K562 (cell line): ENCODE data around the gene PLAC1. TPM values are rescaled to one million over a fixed set of nuclear protein-coding genes. Genes with fewer than 3 reads are reported as not detected.
A peak's percentile ranks its signal among the peaks of the same experiment; 100 is the strongest.

Experiments
- ATAC-seq: fragments of 200-7000 bp; cut with Tn5 transposase; 3 replicates; pipeline ENCODE4 v1.9.1; 2020; ENCODE audit warnings: moderate library complexity
- Bru-seq: library from RNA; stranded (reverse); fragments of 400-500 nt; gene quantifications from one replicate; lab custom pipeline; 2021; lab: Mats Ljungman, UMichigan
- BruChase-seq, 2 experiments: library from RNA; stranded (reverse); fragments of 400-500 nt; gene quantifications; one replicate each; lab custom pipeline; 2021; lab: Mats Ljungman, UMichigan
- BruUV-seq: library from RNA; stranded (reverse); fragments of 400-500 nt; replicated peaks from 2 replicates; lab custom pipeline; 2021; lab: Mats Ljungman, UMichigan
- CTCF ChIA-PET: fragments of 300-600 bp; formaldehyde crosslinking; extraction: SDS; loops from one replicate; lab custom pipeline; 2021; ENCODE audit warnings: low intra/inter-chr PET ratio; lab: Yijun Ruan, JAX
- POLR2A ChIA-PET: fragments of 300-600, 350-650 bp; sonication (Branson Sonifier 250); formaldehyde crosslinking; extraction: SDS; loops from one replicate; lab custom pipeline; 2021; ENCODE audit warnings: antibody characterized with exemption, inconsistent platforms; lab: Yijun Ruan, JAX
- DNase-seq, 4 experiments: peaks; one replicate each; pipeline versions ENCODE4 v3.0.0 to v3.0.0-alpha.2; 2011 to 2018; ENCODE audit warnings: low spot score in 3 of 4, mixed read lengths in 3 of 4; ENCODE audit errors: extremely low read depth in 1 of 4
- FAIRE-seq: peaks from 2 replicates; lab custom pipeline; 2011; peaks lifted over from hg19 to GRCh38; lab: Jason Lieb, UNC
- H2AFZ ChIP-seq: 2 replicates; pipeline ENCODE4 v1.6.0; 2011; ENCODE audit warnings: low read depth, low read length, control low read depth, inconsistent platforms
- H3K27ac ChIP-seq: fragments of 200-600 bp; 3 replicates; pipeline ENCODE4 v1.8.0; 2011; ENCODE audit warnings: low read depth, mild to moderate bottlenecking, control low read depth, inconsistent platforms, low read length, moderate library complexity, mixed read lengths; ENCODE audit errors: extremely low read depth
- H3K27me3 ChIP-seq, 2 experiments: fragments of 300-600 bp in 1 of 2; 2 replicates in 1 of 2; 3 replicates in 1 of 2; pipeline versions ENCODE4 v1.6.0 to v1.8.0; 2011; ENCODE audit warnings: inconsistent platforms in 2 of 2, low read length in 2 of 2, mild to moderate bottlenecking in 1 of 2, mixed read lengths in 1 of 2, moderate library complexity in 1 of 2; ENCODE audit not compliant: control insufficient read depth in 2 of 2, insufficient read depth in 2 of 2
- H3K36me3 ChIP-seq: fragments of 300-600 bp; 3 replicates; pipeline ENCODE4 v1.8.0; 2011; ENCODE audit warnings: mild to moderate bottlenecking, low read length, inconsistent platforms; ENCODE audit not compliant: control insufficient read depth, insufficient read depth
- H3K4me1 ChIP-seq, 2 experiments: fragments of 200-600 bp in 1 of 2; replicated peaks in 1 of 2; 2 replicates in 1 of 2; 3 replicates in 1 of 2; pipeline versions ENCODE4 v1.5.1 to v1.8.0; 2011; ENCODE audit warnings: inconsistent platforms in 2 of 2, low read length in 2 of 2, mild to moderate bottlenecking in 1 of 2, mixed read lengths in 1 of 2, moderate library complexity in 1 of 2; ENCODE audit not compliant: control insufficient read depth in 2 of 2, insufficient read depth in 2 of 2
- H3K4me2 ChIP-seq: 2 replicates; pipeline ENCODE4 v1.6.1; 2011; ENCODE audit warnings: low read length, control low read depth, inconsistent platforms, mixed read lengths; ENCODE audit not compliant: insufficient read depth
- H3K4me3 ChIP-seq: fragments of 200-600 bp; sonication (generic), shearing (Covaris generic); 2 replicates; pipeline ENCODE4 v1.5.1; 2016; ENCODE audit warnings: control low read depth, inconsistent platforms
- H3K79me2 ChIP-seq: fragments of 200-600 bp; 3 replicates; pipeline ENCODE4 v1.8.0; 2011; ENCODE audit warnings: low read length, inconsistent platforms; ENCODE audit not compliant: control insufficient read depth, insufficient read depth
- H3K9ac ChIP-seq, 2 experiments: 2 replicates each; pipeline versions ENCODE4 v1.6.0 to v1.6.1; 2011; ENCODE audit warnings: low read depth in 2 of 2, low read length in 2 of 2, control low read depth in 1 of 2, inconsistent platforms in 1 of 2, mild to moderate bottlenecking in 1 of 2, mixed read lengths in 1 of 2; ENCODE audit not compliant: insufficient read depth in 1 of 2
- H3K9me1 ChIP-seq: one replicate; pipeline ENCODE4 v1.6.0; 2011; ENCODE audit warnings: inconsistent platforms, mild to moderate bottlenecking, low read length, moderate library complexity; ENCODE audit not compliant: control insufficient read depth, insufficient read depth
- H3K9me3 ChIP-seq: replicated peaks from 2 replicates; pipeline ENCODE4 v1.5.1; 2011; ENCODE audit warnings: low read depth, low read length, inconsistent platforms; ENCODE audit not compliant: control insufficient read depth, insufficient read depth
- H4K20me1 ChIP-seq: replicated peaks from 2 replicates; pipeline ENCODE4 v1.6.1; 2011; ENCODE audit warnings: low read length, inconsistent platforms, mixed read lengths; ENCODE audit not compliant: control insufficient read depth, insufficient read depth
- CEBPG ChIP-seq, 3 experiments: fragments of 200-800 bp in 1 of 3; sonication (Bioruptor generic) in 1 of 3; sonication (generic) in 1 of 3; formaldehyde crosslinking in 1 of 3; IDR thresholded peaks in 2 of 3; conservative IDR thresholded peaks in 1 of 3; 2 replicates each; pipeline versions ENCODE4 v1.6.1 to v1.8.0; 2016 to 2022; ENCODE audit warnings: missing compliant biosample characterization in 2 of 3, missing genetic modification characterization in 2 of 3, mild to moderate bottlenecking in 1 of 3, missing genetic modification reagents in 1 of 3
- KLF1 ChIP-seq: fragments of 450-650 bp; IDR thresholded peaks from 2 replicates; pipeline ENCODE4 v1.6.1; 2016; ENCODE audit warnings: missing genetic modification characterization, missing compliant biosample characterization
- WGBS: fragments of 100-300 bp; shearing (Covaris generic); methylation state at CpG from one replicate; pipeline ENCODE4 v1.1.6; 2016; ENCODE audit warnings: low coverage, mixed read lengths; ENCODE audit not compliant: insufficient coverage; ENCODE audit errors: missing lambda C conversion rate; 5-methylcytosine and 5-hydroxymethylcytosine counted together
- in situ Hi-C: fragments of 300-500 bp; cut with MboI; formaldehyde crosslinking; loops from 4 replicates; pipeline ENCODE4 v1.15.0; 2018; ENCODE audit warnings: inconsistent platforms, mixed read lengths
- intact Hi-C: fragments of 100-400 bp; cut with micrococcal nuclease; formaldehyde crosslinking; loops from 2 replicates; pipeline ENCODE4 v1.14.2; 2022
- long read RNA-seq, 3 experiments: library from polyadenylated mRNA in 2 of 3; library from RNA in 1 of 3; unstranded in 2 of 3; stranded (forward) in 1 of 3; transcript quantifications; one replicate each; pipeline ENCODE4 v2.0.0, GENCODE V29; 2019 to 2022
- polyA minus RNA-seq, 3 experiments: library from RNA; depleted of rRNA, polyadenylated mRNA; stranded (reverse); fragments of >200 nt; gene quantifications; 2 replicates each; pipeline ENCODE4 v1.2.3, GENCODE V29; 2011
- polyA plus RNA-seq, 8 experiments: library from polyadenylated mRNA; depleted of rRNA in 4 of 8; stranded (reverse) in 5 of 8; unstranded in 3 of 8; fragments of >200 nt; fragmentation: Nextera tagmentation in 2 of 8; fragmentation: Illumina TruSeq in 1 of 8; extraction: Ambion mirVana in 2 of 8; extraction: Trizol in 1 of 8; gene quantifications; 2 replicates each; pipeline versions ENCODE4 v1.2.1 to v1.2.3, GENCODE V29; 2011 to 2014; ENCODE audit warnings: inconsistent platforms in 1 of 8, missing spikeins in 1 of 8
- total RNA-seq, 7 experiments: library from RNA; depleted of rRNA in 6 of 7; stranded (reverse); fragments of >200 nt in 6 of 7; fragmentation: Illumina TruSeq in 2 of 7; extraction: Trizol in 2 of 7; gene quantifications; 2 replicates each; pipeline versions ENCODE4 v1.2.1 to v1.2.3, GENCODE V29; 2011 to 2021; ENCODE audit warnings: low replicate concordance in 1 of 7

PLAC1 gene
- total RNA-seq (2011; cell fraction: chromatin; rRNA removed; ENCODE audit: low replicate concordance), result 0.81 and 2.1 TPM in 2 replicates
- total RNA-seq (2011; cell fraction: nucleolus; rRNA removed), result 1.3 and 3.0 TPM in 2 replicates
- 1.3 TPM in 1 of 2 replicates, not detected in the other for total RNA-seq (2011; cell fraction: nucleoplasm; rRNA removed)
- total RNA-seq (2014; rRNA removed) (1.3 and 2.2 TPM in 2 replicates), total RNA-seq (2014; rRNA removed; fragmentation: Illumina TruSeq; extraction: Trizol) (1.9 and 2.8 TPM in 2 replicates), total RNA-seq (2015; rRNA removed; fragmentation: Illumina TruSeq; extraction: Trizol) (1.7 and 1.9 TPM in 2 replicates), total RNA-seq (2021) (1.00 and 1.3 TPM in 2 replicates), polyA plus RNA-seq (2011; rRNA removed) (0.42 and 1.2 TPM in 2 replicates), polyA plus RNA-seq (2014; fragmentation: Illumina TruSeq; extraction: Trizol) (2.4 and 2.5 TPM in 2 replicates), polyA plus RNA-seq (2014; fragmentation: Nextera tagmentation; extraction: Ambion mirVana) (1 to 10 TPM; 8.6 to 9.1 TPM), polyA plus RNA-seq (2014; rRNA removed) (0.82 and 1.6 TPM in 2 replicates), polyA minus RNA-seq (2011; rRNA and poly(A)+ RNA removed) (0.21 and 0.42 TPM in 2 replicates), Bru-seq, nascent RNA (percentile 27 among the genes with signal in this experiment), BruChase-seq, experiment 1, labeled RNA remaining after a 2-hour chase (percentile 27 among the genes with signal in this experiment), BruChase-seq, experiment 2, labeled RNA remaining after a 6-hour chase (percentile 23 among the genes with signal in this experiment)
- polyA plus RNA-seq (2011; cell fraction: cytosol; rRNA removed), result 0.49 and 1.4 TPM in 2 replicates
- polyA plus RNA-seq (2011; cell fraction: nucleus; rRNA removed), result 0.22 TPM in 1 of 2 replicates, not detected in the other
- 1.2 and 3.8 TPM in 2 replicates for polyA plus RNA-seq (2012)
- not detected in 2 replicates for polyA minus RNA-seq (2011; cell fraction: cytosol; rRNA and poly(A)+ RNA removed)
- not detected in 2 replicates for polyA minus RNA-seq (2011; cell fraction: nucleus; rRNA and poly(A)+ RNA removed)
- long read RNA-seq, experiment 1, partial matches to known transcripts, result 0 of 1 reads
- long read RNA-seq, experiment 1, other reads (novel, unspliced or antisense), result 0 of 1 reads
- long read RNA-seq, experiment 2, partial matches to known transcripts, result 0 of 1 reads
- long read RNA-seq, experiment 2, other reads (novel, unspliced or antisense), result 1 of 1 reads
- long read RNA-seq, experiment 3, partial matches to known transcripts, result 0 of 1 reads
- long read RNA-seq, experiment 3, other reads (novel, unspliced or antisense), result 1 of 1 reads

GRCh38 chrX:134658002-134658759, at the start of gene PLAC1:
Gene PLAC1, minus strand, starts transcription at chrX:134658471. Its CDS starts 91,789 bp downstream, at chrX:134566682.
- Histone ChIP-seq H4K20me1 (no peaks in the 10 kb centered on the region), H3K9me3 (no peaks in the 10 kb centered on the region), H3K79me2 (no peaks in the 10 kb centered on the region), H3K9ac (no peak within 1 kb of the TSS), H3K4me2 (no peak within 1 kb of the TSS), H2AFZ (no peak within 1 kb of the TSS), H3K9me1 (no peaks in the 10 kb centered on the region), H3K27me3 (no peaks in the 10 kb centered on the region; a peak in 1 of 5 replicates), H3K4me1 (no peaks in the 10 kb centered on the region), H3K36me3 (no peaks in the 10 kb centered on the region), H3K27ac (no peak within 1 kb of the TSS), H3K4me3 (no peak within 1 kb of the TSS)
- BruUV-seq, result no TSS peak
- ChIA-PET POLR2A (interaction anchor here (0.6 kb wide), 1 partner anchor 68 kb away, joined by 3 read pairs; no protein-coding TSS in a partner anchor), CTCF (no interaction called here)
- in situ Hi-C loops, result no loop called here
- WGBS, result 15% methylated on average over 4 of the region's 5 CpGs
- no peak for TF ChIP-seq KLF1
- TF ChIP-seq CEBPG (CRISPR knock-in tag; IDR thresholded peaks at IDR 0.05), result no peak
- TF ChIP-seq CEBPG (tag; conservative IDR thresholded peaks at IDR 0.05 in 1 of 2, IDR thresholded peaks at IDR 0.05 in 1 of 2), result peak; percentile 15 to 28; a peak in 1 of 4 replicates
- DNase-seq (no peak), ATAC-seq (no peak), FAIRE-seq (no peak)
- intact Hi-C loops, result no loop called here
